ENCODE results near the gene HEMK1. TPM values are rescaled to one million over a fixed set of nuclear protein-coding genes. Genes with fewer than 3 reads are reported as not detected.

HEMK1 gene
- total RNA-seq, 2 experiments from 2014 or later = 12.4 to 14.6 TPM

GRCh38 chr3:50557106-50557505 lies 12.2 kb upstream of the HEMK1 start:
- ATAC-seq (ENCODE audit: poor library complexity) = no peak
- no peaks in the 10 kb centered on the region for H3K27me3 ChIP-seq (ENCODE audit: control insufficient read depth in 1 of 2, insufficient read depth in 2 of 2, low read length in 2 of 2)
- H3K4me1 Mint-ChIP-seq (ENCODE audit: low read depth) = no peaks in the 10 kb centered on the region
- H3K9me3 ChIP-seq (ENCODE audit: control insufficient read depth in 1 of 2, insufficient read depth in 1 of 2, low read length in 2 of 2) = no peaks in the 10 kb centered on the region
- TF ChIP-seq, protein P1, sequence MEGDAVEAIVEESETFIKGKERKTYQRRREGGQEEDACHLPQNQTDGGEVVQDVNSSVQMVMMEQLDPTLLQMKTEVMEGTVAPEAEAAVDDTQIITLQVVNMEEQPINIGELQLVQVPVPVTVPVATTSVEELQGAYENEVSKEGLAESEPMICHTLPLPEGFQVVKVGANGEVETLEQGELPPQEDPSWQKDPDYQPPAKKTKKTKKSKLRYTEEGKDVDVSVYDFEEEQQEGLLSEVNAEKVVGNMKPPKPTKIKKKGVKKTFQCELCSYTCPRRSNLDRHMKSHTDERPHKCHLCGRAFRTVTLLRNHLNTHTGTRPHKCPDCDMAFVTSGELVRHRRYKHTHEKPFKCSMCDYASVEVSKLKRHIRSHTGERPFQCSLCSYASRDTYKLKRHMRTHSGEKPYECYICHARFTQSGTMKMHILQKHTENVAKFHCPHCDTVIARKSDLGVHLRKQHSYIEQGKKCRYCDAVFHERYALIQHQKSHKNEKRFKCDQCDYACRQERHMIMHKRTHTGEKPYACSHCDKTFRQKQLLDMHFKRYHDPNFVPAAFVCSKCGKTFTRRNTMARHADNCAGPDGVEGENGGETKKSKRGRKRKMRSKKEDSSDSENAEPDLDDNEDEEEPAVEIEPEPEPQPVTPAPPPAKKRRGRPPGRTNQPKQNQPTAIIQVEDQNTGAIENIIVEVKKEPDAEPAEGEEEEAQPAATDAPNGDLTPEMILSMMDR (IDR thresholded peaks at IDR 0.05) = no peak
- H3K36me3 Mint-ChIP-seq (ENCODE audit: low read depth) = no peaks in the 10 kb centered on the region
- H3K4me3 ChIP-seq (ENCODE audit: low read length) = no peak overlapping the region
- intact Hi-C loops (cut with DNase I, micrococcal nuclease) = no loop called here
- H3K36me3 ChIP-seq (ENCODE audit: insufficient read depth, low read length) = no peaks in the 10 kb centered on the region
- no peak for DNase-seq
- H3K27ac Mint-ChIP-seq = no peak overlapping the region
- no peak overlapping the region for H3K4me3 Mint-ChIP-seq
- no peaks in the 10 kb centered on the region for H3K4me1 ChIP-seq (ENCODE audit: insufficient read depth, low read length)
- H3K27me3 Mint-ChIP-seq = no peaks in the 10 kb centered on the region
- POLR2A ChIA-PET = interaction anchor here (1.2 kb wide), 1 partner anchor 10 kb away, joined by 4 read pairs; no protein-coding TSS in a partner anchor
- H3K9me3 Mint-ChIP-seq = no peaks in the 10 kb centered on the region
- H3K27ac ChIP-seq (ENCODE audit: low read depth in 1 of 2, low read length in 2 of 2) = no peak overlapping the region
- CTCF ChIA-PET = no interaction called here

DNA sequence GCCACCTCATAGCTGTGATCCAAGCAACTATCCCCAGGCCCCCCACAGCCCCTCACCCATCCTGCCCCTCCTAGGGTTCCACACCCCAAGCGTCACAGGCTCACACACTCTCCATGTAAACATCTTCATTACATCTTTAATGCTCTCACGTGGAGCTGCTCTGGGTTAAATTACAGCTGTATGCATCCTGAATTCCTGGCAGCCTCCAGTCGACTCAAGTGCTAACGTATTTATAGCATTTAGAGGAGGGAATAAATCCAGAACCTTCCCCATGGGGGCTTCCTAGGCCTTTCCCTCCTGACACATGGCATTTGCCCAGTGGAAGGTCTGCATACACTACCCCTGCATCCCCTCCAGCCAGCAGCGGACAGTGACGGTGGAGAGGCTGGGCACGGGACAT lies 11.4 kb upstream of the HEMK1 start:
- H3K4me3 ChIP-seq (ENCODE audit: low read length) = no peak overlapping the region
- ChIA-PET POLR2A (interaction anchor here (1.3 kb wide), 1 partner anchor 11 kb away, joined by 3 read pairs; the partner anchor contains the start of gene HEMK1), CTCF (no interaction called here)
- Mint-ChIP-seq H3K4me1 (ENCODE audit: low read depth) (no peaks in the 10 kb centered on the region), H3K9me3 (no peaks in the 10 kb centered on the region), H3K36me3 (ENCODE audit: low read depth) (no peaks in the 10 kb centered on the region), H3K27me3 (no peaks in the 10 kb centered on the region), H3K4me3 (no peak overlapping the region), H3K27ac (no peak overlapping the region)
- H3K9me3 ChIP-seq (ENCODE audit: control insufficient read depth in 1 of 2, insufficient read depth in 1 of 2, low read length in 2 of 2) = no peaks in the 10 kb centered on the region
- no peak overlapping the region for H3K27ac ChIP-seq (ENCODE audit: low read depth in 1 of 2, low read length in 2 of 2)
- TF ChIP-seq, protein P1 (IDR thresholded peaks at IDR 0.05) = no peak
- ATAC-seq (ENCODE audit: poor library complexity) (no peak), DNase-seq (no peak)
- no peaks in the 10 kb centered on the region for H3K4me1 ChIP-seq (ENCODE audit: insufficient read depth, low read length)
- no peaks in the 10 kb centered on the region for H3K27me3 ChIP-seq (ENCODE audit: control insufficient read depth in 1 of 2, insufficient read depth in 2 of 2, low read length in 2 of 2)
- no peaks in the 10 kb centered on the region for H3K36me3 ChIP-seq (ENCODE audit: insufficient read depth, low read length)
- intact Hi-C loops (cut with DNase I, micrococcal nuclease) = no loop called here

- Histone ChIP-seq H3K9me3 (ENCODE audit: control insufficient read depth in 1 of 2, insufficient read depth in 1 of 2, low read length in 2 of 2) (no peaks in the 10 kb centered on the region), H3K4me1 (ENCODE audit: insufficient read depth, low read length) (no peaks in the 10 kb centered on the region), H3K4me3 (ENCODE audit: low read length) (no peak overlapping the region), H3K27ac (ENCODE audit: low read depth in 1 of 2, low read length in 2 of 2) (no peak overlapping the region), H3K36me3 (ENCODE audit: insufficient read depth, low read length) (no peaks in the 10 kb centered on the region), H3K27me3 (ENCODE audit: control insufficient read depth in 1 of 2, insufficient read depth in 2 of 2, low read length in 2 of 2) (no peaks in the 10 kb centered on the region)
- no peaks in the 10 kb centered on the region for H3K36me3 Mint-ChIP-seq (ENCODE audit: low read depth)
- no peak overlapping the region for H3K4me3 Mint-ChIP-seq
- intact Hi-C loops (cut with DNase I, micrococcal nuclease) = loop anchor here in 1 of 2 experiments (10.0 kb wide), 1 partner anchor 1975 kb away; the partner anchor contains the start of genes NT5DC2 and UQCC5
- TF ChIP-seq, protein P1 (IDR thresholded peaks at IDR 0.05) = no peak
- H3K27ac Mint-ChIP-seq = no peak overlapping the region
- DNase-seq = no peak
- CTCF ChIA-PET = no interaction called here
- no peaks in the 10 kb centered on the region for H3K4me1 Mint-ChIP-seq (ENCODE audit: low read depth)
- no peaks in the 10 kb centered on the region for H3K9me3 Mint-ChIP-seq
- H3K27me3 Mint-ChIP-seq = no peaks in the 10 kb centered on the region
- ATAC-seq (ENCODE audit: poor library complexity) = no peak
- POLR2A ChIA-PET = interaction anchor here (0.7 kb wide), 1 partner anchor 10 kb away, joined by 3 read pairs; the partner anchor contains the start of gene HEMK1
These were observed 9.6 kb upstream of the HEMK1 start for GRCh38 chr3:50559702-50560101.

Measured in CD4-positive, alpha-beta T cell (primary cell).